ENCODE data around the gene ATP2B2.

The ATP2B2 gene

GRCh38 chr3:10428406-10429091 lies 76.8 kb downstream of the ATP2B2 start (continued):
- no peak for TF ChIP-seq OSR1 (CRISPR knock-in tag; IDR thresholded peaks at IDR 0.05)
- no peak for TF ChIP-seq ESRRG (CRISPR knock-in tag; IDR thresholded peaks at IDR 0.05)

GRCh38 chr3:10426346-10427220 lies 78.8 kb downstream of the ATP2B2 start:
- ATAC-seq: no peak
- no peak for TF ChIP-seq ZNF565 (CRISPR knock-in tag; conservative IDR thresholded peaks at IDR 0.05; ENCODE audit: low read depth)
- no peak for TF ChIP-seq PATZ1 (CRISPR knock-in tag; IDR thresholded peaks at IDR 0.05; ENCODE audit: borderline replicate concordance)
- no peak for TF ChIP-seq CSDC2 (CRISPR knock-in tag; IDR thresholded peaks at IDR 0.05)
- TF ChIP-seq CSRNP3 (CRISPR knock-in tag; IDR thresholded peaks at IDR 0.05): no peak
- no peak for TF ChIP-seq ARNTL (CRISPR knock-in tag; IDR thresholded peaks at IDR 0.05; ENCODE audit: borderline replicate concordance, low read depth)
- TF ChIP-seq OSR1 (CRISPR knock-in tag; IDR thresholded peaks at IDR 0.05): no peak
- TF ChIP-seq TOX (CRISPR knock-in tag; IDR thresholded peaks at IDR 0.05; ENCODE audit: borderline replicate concordance): no peak
- no peak for TF ChIP-seq BACH2 (CRISPR knock-in tag; IDR thresholded peaks at IDR 0.05; ENCODE audit: borderline replicate concordance)
- TF ChIP-seq POU6F1 (CRISPR knock-in tag; IDR thresholded peaks at IDR 0.05; ENCODE audit: borderline replicate concordance, low read depth): no peak
- no peak for TF ChIP-seq ZFP30 (CRISPR knock-in tag; IDR thresholded peaks at IDR 0.05)
- no peak for TF ChIP-seq RARB (CRISPR knock-in tag; IDR thresholded peaks at IDR 0.05)
- TF ChIP-seq TCF4 (CRISPR knock-in tag; IDR thresholded peaks at IDR 0.05; ENCODE audit: borderline replicate concordance): no peak
- no peak for TF ChIP-seq ESRRG (CRISPR knock-in tag; IDR thresholded peaks at IDR 0.05)
- no peak for TF ChIP-seq ISL1 (CRISPR knock-in tag; IDR thresholded peaks at IDR 0.05)

GRCh38 chr3:10423171-10423882 lies 82.1 kb downstream of the ATP2B2 start:
- no peak for ATAC-seq
- no peak for TF ChIP-seq SNAI2 (CRISPR knock-in tag; IDR thresholded peaks at IDR 0.05)
- TF ChIP-seq ZC3H10 (CRISPR knock-in tag; IDR thresholded peaks at IDR 0.05): no peak
- no peak for TF ChIP-seq ARNTL (CRISPR knock-in tag; IDR thresholded peaks at IDR 0.05; ENCODE audit: borderline replicate concordance, low read depth)
- no peak for TF ChIP-seq CSDC2 (CRISPR knock-in tag; IDR thresholded peaks at IDR 0.05)
- TF ChIP-seq TSHZ2 (CRISPR knock-in tag; IDR thresholded peaks at IDR 0.05): no peak
- no peak for TF ChIP-seq ZFP3 (CRISPR knock-in tag; IDR thresholded peaks at IDR 0.05)
- TF ChIP-seq PATZ1 (CRISPR knock-in tag; IDR thresholded peaks at IDR 0.05; ENCODE audit: borderline replicate concordance): no peak
- no peak for TF ChIP-seq ZNF8 (CRISPR knock-in tag; IDR thresholded peaks at IDR 0.05)
- TF ChIP-seq ZNF70 (CRISPR knock-in tag; IDR thresholded peaks at IDR 0.05): no peak
- TF ChIP-seq PPARA (CRISPR knock-in tag; IDR thresholded peaks at IDR 0.05; ENCODE audit: borderline replicate concordance): no peak
- no peak for TF ChIP-seq RARB (CRISPR knock-in tag; IDR thresholded peaks at IDR 0.05)
- no peak for TF ChIP-seq ZFP30 (CRISPR knock-in tag; IDR thresholded peaks at IDR 0.05)
- no peak for TF ChIP-seq POU6F1 (CRISPR knock-in tag; IDR thresholded peaks at IDR 0.05; ENCODE audit: borderline replicate concordance, low read depth)
- TF ChIP-seq GLIS3 (CRISPR knock-in tag; IDR thresholded peaks at IDR 0.05): no peak
- TF ChIP-seq ESRRG (CRISPR knock-in tag; IDR thresholded peaks at IDR 0.05): no peak
- no peak for TF ChIP-seq BACH2 (CRISPR knock-in tag; IDR thresholded peaks at IDR 0.05; ENCODE audit: borderline replicate concordance)

All from SK-N-SH treated with all-trans-retinoic acid at 6 μM for 48 hours (cell line).